MM.1S (cell line): ENCODE measurements around the gene PPP1R13B.

ENCODE experiments used
- DNase-seq: peaks from one replicate; pipeline ENCODE4 v3.0.0-alpha.2; 2015
- H2AFZ ChIP-seq: fragments of 300-600 bp; sonication (generic); 2 replicates; pipeline ENCODE4 v1.6.0; 2016; ENCODE audit warnings: antibody characterized with exemption, low read length
- H3F3A ChIP-seq: fragments of 300-600 bp; sonication (generic); 2 replicates; pipeline ENCODE4 v1.6.1; 2016; ENCODE audit warnings: mild to moderate bottlenecking, antibody characterized with exemption, low read length, moderate library complexity, mixed read lengths; ENCODE audit not compliant: insufficient read depth
- H3K27ac ChIP-seq: fragments of 300-600 bp; sonication (generic); 2 replicates; pipeline ENCODE4 v1.5.1; 2016; ENCODE audit warnings: mild to moderate bottlenecking, low read length
- H3K27me3 ChIP-seq: fragments of 300-600 bp; sonication (generic); replicated peaks from 2 replicates; pipeline ENCODE4 v1.6.0; 2016; ENCODE audit warnings: low read length; ENCODE audit not compliant: insufficient read depth
- H3K36me3 ChIP-seq: fragments of 300-600 bp; sonication (generic); replicated peaks from 2 replicates; pipeline ENCODE4 v1.6.1; 2016; ENCODE audit warnings: mild to moderate bottlenecking, low read length, mixed read lengths; ENCODE audit not compliant: insufficient read depth
- H3K4me1 ChIP-seq: fragments of 300-600 bp; sonication (generic); 2 replicates; pipeline ENCODE4 v1.6.1; 2016; ENCODE audit warnings: low read length, mixed read lengths
- H3K4me2 ChIP-seq: fragments of 300-600 bp; sonication (generic); 2 replicates; pipeline ENCODE4 v1.6.0; 2016; ENCODE audit warnings: low read depth, low read length
- H3K4me3 ChIP-seq: fragments of 300-600 bp; sonication (generic); 2 replicates; pipeline ENCODE4 v1.5.1; 2016; ENCODE audit warnings: low read length, mixed read lengths
- H3K79me2 ChIP-seq: fragments of 300-600 bp; sonication (generic); 2 replicates; pipeline ENCODE4 v1.6.1; 2016; ENCODE audit warnings: mixed run types, low read length, mixed read lengths
- H3K9ac ChIP-seq: fragments of 300-600 bp; sonication (generic); 2 replicates; pipeline ENCODE4 v1.6.1; 2016; ENCODE audit warnings: low read length, mixed read lengths
- H3K9me2 ChIP-seq: fragments of 300-600 bp; sonication (generic); replicated peaks from 2 replicates; pipeline ENCODE4 v1.6.1; 2016; ENCODE audit warnings: mild to moderate bottlenecking, low read length, mixed read lengths; ENCODE audit not compliant: insufficient read depth
- H3K9me3 ChIP-seq: fragments of 300-600 bp; sonication (generic); replicated peaks from 2 replicates; pipeline ENCODE4 v1.6.1; 2016; ENCODE audit warnings: mild to moderate bottlenecking, low read length, mixed read lengths; ENCODE audit not compliant: insufficient read depth
- H4K20me1 ChIP-seq: fragments of 300-600 bp; sonication (generic); 2 replicates; pipeline ENCODE4 v1.6.1; 2016; ENCODE audit warnings: mild to moderate bottlenecking, low read length, moderate library complexity, mixed read lengths; ENCODE audit not compliant: insufficient read depth
- EZH2 ChIP-seq: fragments of 300-600 bp; sonication (generic); optimal IDR thresholded peaks from 2 replicates; pipeline ENCODE3; 2017; ENCODE audit warnings: low read depth, mild to moderate bottlenecking, antibody characterized with exemption, low read length, mixed read lengths
- EZH2phosphoT487 ChIP-seq: fragments of 300-600 bp; sonication (generic); IDR thresholded peaks from 2 replicates; pipeline ENCODE4 v1.6.1; 2018; ENCODE audit warnings: antibody characterized with exemption, low read length
- TF ChIP-seq, protein P1 (sequence below): fragments of 300-600 bp; sonication (generic); IDR thresholded peaks from 2 replicates; pipeline ENCODE4 v1.5.1; 2016; ENCODE audit warnings: antibody characterized with exemption, low read length, mixed read lengths

The PPP1R13B gene

DNA sequence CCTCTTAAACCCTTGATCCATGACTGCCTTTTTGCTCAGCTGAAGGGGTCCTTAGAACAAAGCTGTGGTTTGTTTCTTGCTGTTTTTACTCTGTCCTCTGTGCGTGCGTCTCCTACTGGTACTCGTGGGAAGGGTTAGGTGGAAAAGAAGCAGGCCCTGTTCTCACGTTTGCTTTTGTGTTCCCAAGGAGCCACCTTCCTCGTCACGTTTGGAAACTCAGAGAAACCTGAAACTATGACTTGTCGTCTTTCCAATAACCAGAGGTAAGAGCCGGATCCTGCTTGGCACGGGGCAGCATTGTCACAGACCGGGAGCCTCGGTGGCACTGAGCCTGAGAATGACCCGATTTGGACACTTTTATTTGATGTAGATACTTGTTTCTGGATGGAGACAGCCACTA lies 118.7 kb downstream of the PPP1R13B start:
- Histone ChIP-seq H3K4me1 (no peaks in the 10 kb centered on the region), H3K9ac (no peak overlapping the region), H3K79me2 (no peaks in the 10 kb centered on the region), H3K4me2 (no peak overlapping the region), H3K9me3 (no peaks in the 10 kb centered on the region), H3K36me3 (no peaks in the 10 kb centered on the region), H4K20me1 (no peaks in the 10 kb centered on the region), H3K9me2 (no peaks in the 10 kb centered on the region), H3K4me3 (no peak overlapping the region), H3K27ac (no peak overlapping the region), H3F3A (no peaks in the 10 kb centered on the region), H2AFZ (no peak overlapping the region), H3K27me3 (no peaks in the 10 kb centered on the region)
- no peak for DNase-seq
- TF ChIP-seq, protein P1, sequence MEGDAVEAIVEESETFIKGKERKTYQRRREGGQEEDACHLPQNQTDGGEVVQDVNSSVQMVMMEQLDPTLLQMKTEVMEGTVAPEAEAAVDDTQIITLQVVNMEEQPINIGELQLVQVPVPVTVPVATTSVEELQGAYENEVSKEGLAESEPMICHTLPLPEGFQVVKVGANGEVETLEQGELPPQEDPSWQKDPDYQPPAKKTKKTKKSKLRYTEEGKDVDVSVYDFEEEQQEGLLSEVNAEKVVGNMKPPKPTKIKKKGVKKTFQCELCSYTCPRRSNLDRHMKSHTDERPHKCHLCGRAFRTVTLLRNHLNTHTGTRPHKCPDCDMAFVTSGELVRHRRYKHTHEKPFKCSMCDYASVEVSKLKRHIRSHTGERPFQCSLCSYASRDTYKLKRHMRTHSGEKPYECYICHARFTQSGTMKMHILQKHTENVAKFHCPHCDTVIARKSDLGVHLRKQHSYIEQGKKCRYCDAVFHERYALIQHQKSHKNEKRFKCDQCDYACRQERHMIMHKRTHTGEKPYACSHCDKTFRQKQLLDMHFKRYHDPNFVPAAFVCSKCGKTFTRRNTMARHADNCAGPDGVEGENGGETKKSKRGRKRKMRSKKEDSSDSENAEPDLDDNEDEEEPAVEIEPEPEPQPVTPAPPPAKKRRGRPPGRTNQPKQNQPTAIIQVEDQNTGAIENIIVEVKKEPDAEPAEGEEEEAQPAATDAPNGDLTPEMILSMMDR, result no peak
- no peak for TF ChIP-seq EZH2
- no peak for TF ChIP-seq EZH2phosphoT487

DNA sequence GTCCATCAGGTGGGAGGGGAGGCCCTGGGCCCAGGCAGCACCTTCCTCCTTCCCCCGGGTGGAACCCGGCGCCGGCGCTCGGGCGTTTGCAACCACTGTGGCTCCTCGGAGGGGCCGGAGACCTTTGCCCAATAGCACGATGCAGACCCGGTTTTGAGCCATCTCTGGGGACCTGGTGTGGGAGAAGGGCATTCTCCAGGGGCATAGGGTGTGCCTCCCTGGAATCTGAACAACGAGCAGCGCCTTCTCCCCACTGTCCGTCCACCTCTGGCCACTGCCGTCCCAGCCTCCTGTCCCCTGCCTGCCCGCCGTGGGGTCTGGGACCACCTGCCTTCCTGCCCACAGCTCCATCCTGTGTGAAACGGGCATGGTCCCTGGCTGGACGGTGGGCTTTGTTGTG lies 119.2 kb downstream of the PPP1R13B start:
- H3K36me3 ChIP-seq, result no peaks in the 10 kb centered on the region

DNA sequence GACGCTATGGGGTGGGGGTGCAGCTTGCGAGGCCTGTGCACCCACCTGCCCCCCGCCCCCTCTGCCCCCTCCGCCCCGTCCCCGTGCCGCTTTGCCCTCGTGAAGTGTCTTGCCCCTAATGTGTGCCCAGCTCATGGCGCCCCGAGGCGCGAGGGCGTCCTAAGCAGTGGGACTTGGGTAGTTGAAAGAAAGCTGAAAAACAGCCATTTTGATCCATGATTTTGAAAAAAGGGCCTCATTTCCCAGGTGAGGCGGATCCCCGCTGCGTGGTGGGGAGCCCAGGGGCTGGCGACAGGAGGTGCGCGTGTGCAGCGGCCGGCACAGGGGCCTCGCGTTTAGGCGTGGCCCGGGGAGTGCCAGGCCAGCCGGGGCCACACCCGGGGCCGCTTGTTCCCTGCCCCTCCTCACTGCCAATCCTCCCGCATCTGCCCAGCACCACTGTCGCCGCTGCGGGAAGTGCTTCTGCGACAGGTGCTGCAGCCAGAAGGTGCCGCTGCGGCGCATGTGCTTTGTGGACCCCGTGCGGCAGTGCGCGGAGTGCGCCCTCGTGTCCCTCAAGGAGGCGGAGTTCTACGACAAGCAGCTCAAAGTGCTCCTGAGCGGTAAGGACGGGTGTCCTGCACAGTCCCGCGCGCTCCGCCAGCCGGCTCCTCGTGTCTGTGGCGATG lies 119.9 kb downstream of the PPP1R13B start:
- no peaks in the 10 kb centered on the region for H3K27me3 ChIP-seq
- no peaks in the 10 kb centered on the region for H3F3A ChIP-seq
- no peak overlapping the region for H3K4me2 ChIP-seq
- H4K20me1 ChIP-seq, result no peaks in the 10 kb centered on the region
- no peak for TF ChIP-seq EZH2
- no peaks in the 10 kb centered on the region for H3K9me3 ChIP-seq
- no peaks in the 10 kb centered on the region for H3K36me3 ChIP-seq
- H3K9me2 ChIP-seq, result no peaks in the 10 kb centered on the region
- no peaks in the 10 kb centered on the region for H3K4me1 ChIP-seq
- no peak overlapping the region for H2AFZ ChIP-seq
- no peak overlapping the region for H3K27ac ChIP-seq
- H3K4me3 ChIP-seq, result no peak overlapping the region
- no peak overlapping the region for H3K9ac ChIP-seq
- no peak for DNase-seq
- H3K79me2 ChIP-seq, result no peaks in the 10 kb centered on the region

More for the DNA sequence above, 119.2 kb downstream of the PPP1R13B start:
- DNase-seq, result no peak
- no peaks in the 10 kb centered on the region for H3K27me3 ChIP-seq
- H3K9me2 ChIP-seq, result no peaks in the 10 kb centered on the region
- no peaks in the 10 kb centered on the region for H3K4me1 ChIP-seq
- H4K20me1 ChIP-seq, result no peaks in the 10 kb centered on the region
- TF ChIP-seq EZH2phosphoT487 (no peak), EZH2 (no peak)
- TF ChIP-seq, protein P1, result no peak
- no peak overlapping the region for H3K4me2 ChIP-seq
- no peaks in the 10 kb centered on the region for H3F3A ChIP-seq
- no peak overlapping the region for H3K4me3 ChIP-seq
- no peak overlapping the region for H3K27ac ChIP-seq
- no peak overlapping the region for H3K9ac ChIP-seq
- no peaks in the 10 kb centered on the region for H3K9me3 ChIP-seq
- no peaks in the 10 kb centered on the region for H3K79me2 ChIP-seq
- no peak overlapping the region for H2AFZ ChIP-seq

DNA sequence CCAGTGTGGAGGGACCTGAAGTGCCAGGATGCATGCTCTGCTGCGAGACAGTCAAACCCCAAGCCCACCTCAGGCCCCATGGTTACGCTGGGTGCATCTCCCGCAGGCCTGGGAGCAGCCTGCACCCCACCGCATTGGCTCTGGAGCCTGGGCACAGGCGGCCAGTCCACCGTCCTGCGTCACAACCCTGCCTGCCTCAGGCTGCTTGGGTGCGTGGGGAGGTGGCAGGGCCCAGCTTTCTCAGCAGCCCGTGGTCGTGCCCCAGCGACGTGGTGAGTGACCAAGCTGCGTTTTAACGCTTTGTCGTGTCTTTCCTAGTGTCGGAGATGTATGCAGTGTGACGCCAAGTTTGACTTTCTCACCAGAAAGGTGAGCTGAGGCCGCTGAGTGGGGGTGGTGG lies 120.9 kb downstream of the PPP1R13B start:
- TF ChIP-seq EZH2phosphoT487 (no peak), EZH2 (no peak)
- TF ChIP-seq, protein P1, result no peak
- H4K20me1 ChIP-seq, result no peaks in the 10 kb centered on the region
- no peak overlapping the region for H2AFZ ChIP-seq
- H3K9me3 ChIP-seq, result no peaks in the 10 kb centered on the region
- H3F3A ChIP-seq, result no peaks in the 10 kb centered on the region
- H3K36me3 ChIP-seq, result no peaks in the 10 kb centered on the region
- no peaks in the 10 kb centered on the region for H3K9me2 ChIP-seq
- no peak overlapping the region for H3K27ac ChIP-seq
- no peak overlapping the region for H3K4me3 ChIP-seq
- H3K4me1 ChIP-seq, result no peaks in the 10 kb centered on the region
- no peaks in the 10 kb centered on the region for H3K79me2 ChIP-seq
- no peak overlapping the region for H3K9ac ChIP-seq
- no peak overlapping the region for H3K4me2 ChIP-seq
- no peaks in the 10 kb centered on the region for H3K27me3 ChIP-seq
- no peak for DNase-seq
